ENCODE results near the gene PLB1. TPM values are rescaled to one million over a fixed set of nuclear protein-coding genes. Genes with fewer than 3 reads are reported as not detected.

Gene PLB1
- total and polyA plus RNA-seq, 8 donors, result 0.45 to 18.8 (median 3.4) TPM

- Histone ChIP-seq H3K4me1 (no peaks in the 10 kb centered on the region), H3K27me3 (no peaks in the 10 kb centered on the region), H3K27ac (no peak overlapping the region), H3K4me3 (no peak overlapping the region), H3K36me3 (no peaks in the 10 kb centered on the region), H3K9me3 (no peaks in the 10 kb centered on the region)
- TF ChIP-seq POLR2AphosphoS5 (IDR thresholded peaks at IDR 0.05), result no peak
- TF ChIP-seq CTCF (IDR thresholded peaks at IDR 0.05), result no peak
- no peak for TF ChIP-seq EP300 (IDR thresholded peaks at IDR 0.05)
- TF ChIP-seq POLR2A (IDR thresholded peaks at IDR 0.05), result no peak
- no peak for DNase-seq
- 89 to 96% (median 92%) methylated on average over 5 of the region's 5 CpGs for WGBS, 5 donors
- intact Hi-C loops (cut with DNase I; ENCODE audit: low total_unique reads), result no loop called here
Observed at GRCh38 chr2:28506112-28506910, 10.5 kb downstream of the PLB1 start.

DNA sequence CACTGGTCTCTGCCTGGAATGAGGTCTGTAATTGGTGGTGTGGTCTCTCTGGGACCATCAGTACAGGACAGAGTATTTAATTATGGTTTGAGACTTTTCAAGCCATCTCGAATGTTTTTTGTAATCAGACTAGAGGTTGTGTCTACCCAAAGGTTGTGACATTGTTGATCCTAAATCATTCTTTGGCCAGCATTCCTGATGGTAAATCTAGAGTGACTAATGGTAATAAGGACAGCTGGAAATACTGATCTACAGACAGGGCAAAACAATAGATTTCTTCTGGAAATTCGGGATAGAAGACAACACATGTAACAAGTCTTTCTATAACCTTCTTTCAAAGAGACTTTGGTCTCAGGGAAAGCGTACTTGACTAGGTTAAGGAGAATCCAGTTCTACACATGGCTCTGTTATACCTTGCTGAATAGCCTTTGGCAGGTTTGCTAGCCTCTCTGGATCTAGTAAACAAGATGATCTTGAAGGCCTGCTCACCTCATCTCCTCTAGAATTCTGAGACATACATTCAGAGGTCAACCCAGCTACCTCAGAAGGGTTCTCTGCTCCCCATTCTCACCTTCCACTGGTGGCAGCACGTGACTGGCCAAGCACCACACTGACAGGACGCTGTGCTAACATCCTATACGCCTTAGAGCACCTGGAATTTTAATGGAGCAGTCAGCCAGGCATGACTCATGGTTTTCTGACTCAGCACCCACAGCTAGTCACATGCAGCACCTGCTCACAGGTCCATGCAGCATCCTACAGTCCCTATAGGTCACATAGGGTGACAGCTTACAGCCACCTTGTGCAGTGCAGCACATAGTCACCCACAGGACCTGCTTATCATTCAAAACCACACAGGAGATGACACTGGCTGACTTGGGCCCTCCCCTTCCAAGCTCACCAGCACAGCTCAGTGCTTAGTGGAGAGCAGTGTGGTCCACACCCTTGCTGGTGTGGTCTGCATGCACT is 12.2 kb downstream of the PLB1 start:
- Histone ChIP-seq H3K4me1 (no peaks in the 10 kb centered on the region), H3K27ac (no peak overlapping the region), H3K36me3 (no peaks in the 10 kb centered on the region), H3K4me3 (no peak overlapping the region), H3K27me3 (no peaks in the 10 kb centered on the region), H3K9me3 (peaks cover 0 to 11% (median 3%) of the 10 kb centered on the region in 4 donors)
- DNase-seq, result peak; percentile 44 to 69
- intact Hi-C loops (cut with DNase I; ENCODE audit: low total_unique reads), result no loop called here
- TF ChIP-seq POLR2A (IDR thresholded peaks at IDR 0.05) (no peak), POLR2AphosphoS5 (IDR thresholded peaks at IDR 0.05) (peak in 1 of 3 donors; percentile 21), CTCF (IDR thresholded peaks at IDR 0.05) (no peak), EP300 (IDR thresholded peaks at IDR 0.05) (no peak)
- 61 to 73% (median 70%) methylated on average over 6 of the region's 6 CpGs for WGBS, 5 donors

DNA sequence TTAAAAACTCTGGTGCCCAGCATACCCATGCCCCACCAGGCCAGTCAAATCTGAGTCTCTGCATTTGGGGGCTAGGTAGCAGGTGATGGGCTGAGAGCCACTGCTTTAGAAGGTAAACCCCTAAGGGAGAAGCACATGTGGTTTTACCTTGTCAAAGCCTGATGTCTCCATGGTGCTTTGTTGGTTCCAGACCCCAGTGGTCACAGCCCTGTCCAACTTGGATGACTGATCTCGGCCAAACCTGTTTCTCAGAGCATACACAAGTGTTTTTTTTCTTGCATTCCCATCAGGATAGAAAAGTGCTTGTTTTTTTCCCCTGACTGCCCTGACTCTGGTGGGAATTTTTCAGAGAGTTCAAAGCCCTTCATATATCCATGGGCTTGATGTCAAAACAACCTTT is 13.5 kb downstream of the PLB1 start:
- Histone ChIP-seq H3K4me3 (no peak overlapping the region), H3K9me3 (peaks cover 0 to 11% (median 3%) of the 10 kb centered on the region in 4 donors), H3K36me3 (no peaks in the 10 kb centered on the region), H3K27ac (no peak overlapping the region), H3K4me1 (no peaks in the 10 kb centered on the region), H3K27me3 (no peaks in the 10 kb centered on the region)
- DNase-seq, result no peak
- TF ChIP-seq CTCF (IDR thresholded peaks at IDR 0.05) (no peak), EP300 (IDR thresholded peaks at IDR 0.05) (no peak), POLR2A (IDR thresholded peaks at IDR 0.05) (no peak)
- intact Hi-C loops (cut with DNase I; ENCODE audit: low total_unique reads), result no loop called here
- 67 to 85% (median 75%) methylated on average over 1 of the region's 1 CpG for WGBS, 5 donors

- 34 to 52% (median 43%) methylated on average over 2 of the region's 2 CpGs for WGBS, 5 donors
- Histone ChIP-seq H3K27ac (no peak overlapping the region), H3K27me3 (no peaks in the 10 kb centered on the region), H3K36me3 (no peaks in the 10 kb centered on the region), H3K9me3 (peaks cover 0 to 11% (median 3%) of the 10 kb centered on the region in 4 donors), H3K4me1 (no peaks in the 10 kb centered on the region), H3K4me3 (no peak overlapping the region)
- TF ChIP-seq CTCF (IDR thresholded peaks at IDR 0.05) (no peak), POLR2AphosphoS5 (IDR thresholded peaks at IDR 0.05) (no peak), EP300 (IDR thresholded peaks at IDR 0.05) (no peak), POLR2A (IDR thresholded peaks at IDR 0.05) (no peak)
- intact Hi-C loops (cut with DNase I; ENCODE audit: low total_unique reads), result no loop called here
- DNase-seq, result peak in 1 of 2 donors; percentile 81
Observed at GRCh38 chr2:28510184-28510583, 14.3 kb downstream of the PLB1 start.

All from stomach (tissue), 9 donors.